ENCODE results near the gene SLAMF9. TPM values are rescaled to one million over a fixed set of nuclear protein-coding genes. Genes with fewer than 3 reads are reported as not detected.
A peak's percentile ranks its signal among the peaks of the same experiment; 100 is the strongest.

SLAMF9 gene
- total and polyA plus RNA-seq, 4 donors, result not detected

DNA sequence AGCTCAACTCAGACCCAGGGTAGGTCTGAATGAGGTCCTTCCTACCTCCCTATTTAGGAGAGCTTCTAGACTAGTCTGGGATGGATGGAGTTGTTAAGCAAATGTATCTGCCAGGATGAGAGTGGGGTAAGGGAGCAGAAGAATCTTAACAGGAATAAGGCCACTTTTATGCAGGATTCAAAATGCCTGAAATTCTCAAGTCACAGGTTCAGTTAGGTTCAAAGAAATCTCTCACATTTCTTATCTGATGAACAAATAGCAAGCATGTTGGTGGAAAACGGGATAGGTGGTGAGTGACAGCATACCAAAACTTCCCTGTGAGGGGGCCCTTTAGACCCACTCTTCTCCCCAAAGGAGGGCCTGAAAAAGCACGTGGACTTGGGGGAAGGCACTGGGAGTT, 3.0 kb downstream of the SLAMF9 start:
- no peaks in the 10 kb centered on the region for H3K9me3 ChIP-seq (ENCODE audit: control insufficient read depth, insufficient read depth, low read length)

GRCh38 chr1:159949981-159950381, 4.1 kb downstream of the SLAMF9 start:
- 91% methylated on average over 4 of the region's 4 CpGs for WGBS (ENCODE audit: insufficient coverage)
- H3K27me3 ChIP-seq (ENCODE audit: control insufficient read depth, insufficient read depth, low read length), result peaks cover under 1% of the 10 kb centered on the region

More for the DNA sequence above, 3.0 kb downstream of the SLAMF9 start:
- H3K36me3 ChIP-seq (ENCODE audit: control insufficient read depth, insufficient read depth, low read length), result no peaks in the 10 kb centered on the region
- peaks cover 6% of the 10 kb centered on the region for H3K4me1 ChIP-seq (ENCODE audit: control insufficient read depth, insufficient read depth, low read length)
- H3K27ac ChIP-seq (ENCODE audit: low read depth, low read length), result no peak overlapping the region
- DNase-seq (ENCODE audit: low read depth in 4 of 6, low spot score in 6 of 6), result no peak
- no peaks in the 10 kb centered on the region for H3K27me3 ChIP-seq (ENCODE audit: control insufficient read depth, insufficient read depth, low read length)
- no peak overlapping the region for H3K4me3 ChIP-seq (ENCODE audit: low read depth, low read length)
- WGBS (ENCODE audit: insufficient coverage), result 80% methylated on average over 1 of the region's 2 CpGs

DNA sequence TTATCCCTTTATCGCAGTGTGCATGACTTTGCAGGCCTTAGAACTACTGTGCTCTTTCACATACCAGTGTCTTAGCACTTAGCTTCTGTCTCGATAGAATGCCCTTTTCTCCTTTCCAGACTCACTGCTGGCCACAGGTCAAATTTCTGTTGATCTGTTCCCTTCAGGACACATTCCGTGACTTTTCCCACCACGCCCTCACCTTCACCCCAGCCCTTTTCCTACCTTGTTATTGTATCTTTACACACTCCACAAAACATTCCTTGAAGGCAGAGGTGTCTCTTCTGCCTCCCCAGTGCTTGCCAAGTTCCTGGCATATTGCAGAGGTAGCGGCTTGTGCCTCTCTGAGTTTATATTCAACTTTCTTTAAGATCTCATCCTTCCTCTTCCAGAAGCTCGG, 4.9 kb downstream of the SLAMF9 start:
- no peak overlapping the region for H3K4me3 ChIP-seq (ENCODE audit: low read depth, low read length)
- 89% methylated on average over 6 of the region's 6 CpGs for WGBS (ENCODE audit: insufficient coverage)
- H3K9me3 ChIP-seq (ENCODE audit: control insufficient read depth, insufficient read depth, low read length), result no peaks in the 10 kb centered on the region
- no peak for DNase-seq (ENCODE audit: low read depth in 4 of 6, low spot score in 6 of 6)
- H3K36me3 ChIP-seq (ENCODE audit: control insufficient read depth, insufficient read depth, low read length), result no peaks in the 10 kb centered on the region
- peaks cover 7% of the 10 kb centered on the region for H3K27me3 ChIP-seq (ENCODE audit: control insufficient read depth, insufficient read depth, low read length)
- H3K4me1 ChIP-seq (ENCODE audit: control insufficient read depth, insufficient read depth, low read length), result peaks cover 20% of the 10 kb centered on the region
- no peak overlapping the region for H3K27ac ChIP-seq (ENCODE audit: low read depth, low read length)

More at GRCh38 chr1:159949981-159950381, 4.1 kb downstream of the SLAMF9 start:
- peaks cover 15% of the 10 kb centered on the region for H3K4me1 ChIP-seq (ENCODE audit: control insufficient read depth, insufficient read depth, low read length)
- H3K9me3 ChIP-seq (ENCODE audit: control insufficient read depth, insufficient read depth, low read length), result no peaks in the 10 kb centered on the region
- no peak overlapping the region for H3K4me3 ChIP-seq (ENCODE audit: low read depth, low read length)
- DNase-seq (ENCODE audit: low read depth in 4 of 6, low spot score in 6 of 6), result no peak
- no peaks in the 10 kb centered on the region for H3K36me3 ChIP-seq (ENCODE audit: control insufficient read depth, insufficient read depth, low read length)
- no peak overlapping the region for H3K27ac ChIP-seq (ENCODE audit: low read depth, low read length)

DNA sequence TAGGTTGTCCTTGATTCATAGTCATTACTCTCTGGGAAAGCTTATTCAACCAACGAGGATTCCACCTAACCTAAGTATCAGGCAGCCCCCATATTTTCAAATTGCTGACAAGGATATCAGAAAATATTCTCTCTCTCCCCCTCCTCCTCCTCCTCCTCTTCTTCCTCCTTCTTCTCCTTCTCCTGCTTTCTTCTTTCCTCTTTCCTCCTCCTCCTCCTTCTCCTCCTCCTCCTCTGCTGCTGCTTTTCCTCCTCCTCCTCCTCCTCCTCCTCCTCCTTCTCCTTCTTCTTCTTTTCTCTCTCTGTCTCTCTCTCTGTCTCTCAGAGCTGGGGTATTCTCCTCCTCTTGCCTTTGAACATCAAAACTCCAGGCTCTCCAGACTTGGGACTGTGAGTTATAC, 6.1 kb downstream of the SLAMF9 start:
- H3K36me3 ChIP-seq (ENCODE audit: control insufficient read depth, insufficient read depth, low read length), result no peaks in the 10 kb centered on the region
- peaks cover 22% of the 10 kb centered on the region for H3K4me1 ChIP-seq (ENCODE audit: control insufficient read depth, insufficient read depth, low read length)
- peaks cover 10% of the 10 kb centered on the region for H3K27me3 ChIP-seq (ENCODE audit: control insufficient read depth, insufficient read depth, low read length)
- no peak for DNase-seq (ENCODE audit: low read depth in 4 of 6, low spot score in 6 of 6)
- 44% methylated on average over 1 of the region's 1 CpG for WGBS (ENCODE audit: insufficient coverage)
- H3K4me3 ChIP-seq (ENCODE audit: low read depth, low read length), result no peak overlapping the region
- H3K27ac ChIP-seq (ENCODE audit: low read depth, low read length), result no peak overlapping the region
- H3K9me3 ChIP-seq (ENCODE audit: control insufficient read depth, insufficient read depth, low read length), result no peaks in the 10 kb centered on the region

GRCh38 chr1:159946242-159947187, 7.5 kb downstream of the SLAMF9 start:
- DNase-seq (ENCODE audit: low read depth in 4 of 6, low spot score in 6 of 6), result no peak
- no peak overlapping the region for H3K27ac ChIP-seq (ENCODE audit: low read depth, low read length)
- H3K4me3 ChIP-seq (ENCODE audit: low read depth, low read length), result peak overlapping the region; percentile 39
- H3K36me3 ChIP-seq (ENCODE audit: control insufficient read depth, insufficient read depth, low read length), result no peaks in the 10 kb centered on the region
- 52% methylated on average over 7 of the region's 9 CpGs for WGBS (ENCODE audit: insufficient coverage)
- H3K9me3 ChIP-seq (ENCODE audit: control insufficient read depth, insufficient read depth, low read length), result no peaks in the 10 kb centered on the region
- H3K4me1 ChIP-seq (ENCODE audit: control insufficient read depth, insufficient read depth, low read length), result peaks cover 34% of the 10 kb centered on the region
- H3K27me3 ChIP-seq (ENCODE audit: control insufficient read depth, insufficient read depth, low read length), result peaks cover 10% of the 10 kb centered on the region

DNA sequence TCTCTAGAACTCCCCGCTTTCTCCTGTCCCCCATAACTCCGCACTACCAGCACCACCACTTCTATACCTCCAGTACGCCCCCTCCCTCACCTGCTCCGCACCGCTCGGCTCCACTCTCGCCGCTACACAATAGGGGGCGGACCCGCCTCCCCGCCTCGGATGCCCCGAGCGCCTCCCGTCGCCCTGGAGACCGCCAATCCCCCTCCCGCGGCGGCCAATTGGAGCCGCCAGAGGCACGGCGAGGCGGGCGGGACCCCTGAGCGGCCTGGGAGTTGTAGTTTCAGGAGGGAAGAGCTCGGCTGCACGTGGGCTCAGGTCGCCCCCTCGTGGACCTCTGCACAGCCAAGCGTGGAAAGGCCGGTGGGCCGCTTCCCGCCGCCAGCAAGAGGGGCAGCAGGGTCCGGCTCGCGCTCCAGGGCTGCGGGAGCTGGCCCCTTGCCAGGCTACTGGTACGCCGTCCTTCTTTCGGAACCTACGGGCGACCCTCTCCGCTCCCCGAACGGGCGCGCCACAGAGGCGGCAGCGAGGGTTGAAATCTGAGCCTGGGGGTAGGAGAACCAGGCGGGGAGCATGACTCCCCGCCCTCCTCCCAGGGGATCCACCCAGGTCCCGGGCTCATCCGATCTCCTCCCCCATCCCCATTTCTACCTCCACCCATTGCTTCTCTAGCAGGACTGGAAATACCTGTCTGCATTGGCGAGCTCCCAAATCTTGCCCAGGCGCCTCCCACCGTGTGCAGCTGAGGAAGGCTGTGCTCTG, 8.4 kb downstream of the SLAMF9 start, which contains the start of gene IGSF9:
Gene IGSF9, minus strand, starts transcription at position 131 of the 759 bp plus-strand sequence. CDS start 2,159 bp downstream, outside the sequence.
- Histone ChIP-seq H3K4me3 (ENCODE audit: low read depth, low read length) (peak within 1 kb of the TSS; percentile 39), H3K4me1 (ENCODE audit: control insufficient read depth, insufficient read depth, low read length) (peaks cover 40% of the 10 kb centered on the region), H3K9me3 (ENCODE audit: control insufficient read depth, insufficient read depth, low read length) (no peaks in the 10 kb centered on the region), H3K27me3 (ENCODE audit: control insufficient read depth, insufficient read depth, low read length) (peaks cover 10% of the 10 kb centered on the region), H3K36me3 (ENCODE audit: control insufficient read depth, insufficient read depth, low read length) (no peaks in the 10 kb centered on the region), H3K27ac (ENCODE audit: low read depth, low read length) (no peak within 1 kb of the TSS)
- DNase-seq (ENCODE audit: low read depth in 4 of 6, low spot score in 6 of 6), result peak in 5 of 6 donors; percentile 58 to 96 (median 81)
- WGBS (ENCODE audit: insufficient coverage), result under 1% methylated on average over 58 of the region's 58 CpGs

DNA sequence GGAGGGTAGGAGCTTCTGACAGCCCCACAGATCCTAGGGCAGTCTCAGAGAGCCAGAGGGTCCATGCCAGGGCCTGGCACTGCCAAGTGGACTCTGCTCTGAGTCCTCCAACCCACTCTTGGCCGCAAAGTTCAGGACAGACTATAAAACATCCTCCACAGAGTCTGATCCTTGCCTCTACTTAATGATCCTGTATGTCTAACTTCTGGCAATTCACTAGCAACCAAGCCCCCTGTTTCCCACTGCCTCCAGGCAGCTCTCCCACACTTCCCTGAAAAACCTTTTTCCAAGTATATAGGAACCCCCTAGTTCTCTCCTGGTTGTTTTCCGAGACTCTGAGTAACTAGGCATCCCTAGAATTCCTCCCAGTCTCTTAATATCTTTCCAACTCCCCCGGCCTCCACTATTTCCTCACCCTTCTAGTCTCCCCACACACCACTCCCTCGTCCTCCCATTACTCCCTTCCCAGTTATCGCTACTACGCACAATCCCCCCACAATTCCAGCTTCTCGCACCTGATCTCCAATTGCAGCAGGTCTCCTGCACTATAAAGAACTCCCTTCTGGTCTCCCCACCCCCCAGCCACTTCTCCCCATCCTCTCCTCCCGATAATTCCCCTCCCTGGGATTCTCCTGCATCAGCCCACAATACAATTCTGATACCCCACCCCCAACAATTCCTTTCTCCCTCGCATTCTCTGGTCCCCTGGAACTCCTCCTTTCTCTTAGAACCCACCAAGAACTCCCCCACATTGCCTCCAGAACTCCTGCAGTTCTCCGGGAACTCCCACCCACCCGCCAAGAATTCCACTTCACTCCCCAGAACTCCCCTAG, 9.2 kb downstream of the SLAMF9 start:
- Histone ChIP-seq H3K4me1 (ENCODE audit: control insufficient read depth, insufficient read depth, low read length) (peaks cover 40% of the 10 kb centered on the region), H3K4me3 (ENCODE audit: low read depth, low read length) (peak overlapping the region; percentile 39), H3K36me3 (ENCODE audit: control insufficient read depth, insufficient read depth, low read length) (no peaks in the 10 kb centered on the region), H3K9me3 (ENCODE audit: control insufficient read depth, insufficient read depth, low read length) (no peaks in the 10 kb centered on the region), H3K27ac (ENCODE audit: low read depth, low read length) (no peak overlapping the region), H3K27me3 (ENCODE audit: control insufficient read depth, insufficient read depth, low read length) (peaks cover 10% of the 10 kb centered on the region)
- peak in 1 of 6 donors; percentile 21 for DNase-seq (ENCODE audit: low read depth in 4 of 6, low spot score in 6 of 6)
- 10% methylated on average over 11 of the region's 11 CpGs for WGBS (ENCODE audit: insufficient coverage)

- H3K4me1 ChIP-seq (ENCODE audit: control insufficient read depth, insufficient read depth, low read length), result peaks cover 40% of the 10 kb centered on the region
- DNase-seq (ENCODE audit: low read depth in 4 of 6, low spot score in 6 of 6), result peak in 1 of 6 donors; percentile 43
- no peak overlapping the region for H3K27ac ChIP-seq (ENCODE audit: low read depth, low read length)
- 76% methylated on average over 8 of the region's 9 CpGs for WGBS (ENCODE audit: insufficient coverage)
- no peak overlapping the region for H3K4me3 ChIP-seq (ENCODE audit: low read depth, low read length)
- no peaks in the 10 kb centered on the region for H3K36me3 ChIP-seq (ENCODE audit: control insufficient read depth, insufficient read depth, low read length)
- H3K27me3 ChIP-seq (ENCODE audit: control insufficient read depth, insufficient read depth, low read length), result peaks cover 10% of the 10 kb centered on the region
- H3K9me3 ChIP-seq (ENCODE audit: control insufficient read depth, insufficient read depth, low read length), result no peaks in the 10 kb centered on the region
These were observed 10.0 kb downstream of the SLAMF9 start for GRCh38 chr1:159943908-159944622.

Measured in spinal cord (tissue), 10 donors.